GM21360 (cell line): Measurements from ENCODE around the gene DTNBP1.

Source experiments
- ATAC-seq: cut with Tn5 transposase; IDR thresholded peaks from one replicate; pipeline ENCODE4 v1.9.1; 2021; ENCODE audit warnings: mild to moderate bottlenecking, moderate library complexity; ENCODE audit not compliant: unreplicated experiment

The DTNBP1 gene

GRCh38 chr6:15536198-15536955 lies 126.5 kb downstream of the DTNBP1 start:
- no peak for ATAC-seq

- no peak for ATAC-seq
These were observed 127.2 kb downstream of the DTNBP1 start for GRCh38 chr6:15535495-15536197.

GRCh38 chr6:15534974-15535373 lies 127.9 kb downstream of the DTNBP1 start:
- ATAC-seq = no peak

GRCh38 chr6:15533379-15534026 lies 129.3 kb downstream of the DTNBP1 start:
- no peak for ATAC-seq

- no peak for ATAC-seq
These were observed 130.9 kb downstream of the DTNBP1 start for GRCh38 chr6:15531973-15532372.

- ATAC-seq = no peak
These were observed 132.4 kb downstream of the DTNBP1 start for GRCh38 chr6:15530411-15530810.

- no peak for ATAC-seq
These were observed 134.0 kb downstream of the DTNBP1 start for GRCh38 chr6:15528870-15529269.

GRCh38 chr6:15527838-15528617 lies 134.8 kb downstream of the DTNBP1 start:
- ATAC-seq = no peak

GRCh38 chr6:15526212-15526701 lies 136.6 kb downstream of the DTNBP1 start:
- ATAC-seq = no peak

GRCh38 chr6:15524861-15525401 lies 137.9 kb downstream of the DTNBP1 start:
- ATAC-seq = no peak

- no peak for ATAC-seq
These were observed 138.9 kb downstream of the DTNBP1 start for GRCh38 chr6:15523679-15524630.

- no peak for ATAC-seq
These were observed 139.8 kb downstream of the DTNBP1 start for GRCh38 chr6:15522856-15523529.

- ATAC-seq = no peak
These were observed 140.4 kb downstream of the DTNBP1 start for GRCh38 chr6:15522427-15522826.

- no peak for ATAC-seq
These were observed 140.8 kb downstream of the DTNBP1 start for GRCh38 chr6:15522026-15522425.

GRCh38 chr6:15521582-15521981 lies 141.2 kb downstream of the DTNBP1 start:
- ATAC-seq = no peak

GRCh38 chr6:15520626-15521203 lies 142.1 kb downstream of the DTNBP1 start:
- ATAC-seq = no peak

- ATAC-seq = no peak
These were observed 143.1 kb downstream of the DTNBP1 start for GRCh38 chr6:15519681-15520080.

GRCh38 chr6:15518878-15519277 lies 143.9 kb downstream of the DTNBP1 start:
- ATAC-seq = no peak

GRCh38 chr6:15518057-15518456 lies 144.8 kb downstream of the DTNBP1 start:
- ATAC-seq = no peak
